HG03457 (cell line): ENCODE measurements around the gene DISC1.

Source experiments
- ATAC-seq: cut with Tn5 transposase; IDR thresholded peaks from one replicate; pipeline ENCODE4 v1.9.1; 2021; ENCODE audit warnings: moderate number of reproducible peaks; ENCODE audit not compliant: unreplicated experiment

The DISC1 gene

DNA sequence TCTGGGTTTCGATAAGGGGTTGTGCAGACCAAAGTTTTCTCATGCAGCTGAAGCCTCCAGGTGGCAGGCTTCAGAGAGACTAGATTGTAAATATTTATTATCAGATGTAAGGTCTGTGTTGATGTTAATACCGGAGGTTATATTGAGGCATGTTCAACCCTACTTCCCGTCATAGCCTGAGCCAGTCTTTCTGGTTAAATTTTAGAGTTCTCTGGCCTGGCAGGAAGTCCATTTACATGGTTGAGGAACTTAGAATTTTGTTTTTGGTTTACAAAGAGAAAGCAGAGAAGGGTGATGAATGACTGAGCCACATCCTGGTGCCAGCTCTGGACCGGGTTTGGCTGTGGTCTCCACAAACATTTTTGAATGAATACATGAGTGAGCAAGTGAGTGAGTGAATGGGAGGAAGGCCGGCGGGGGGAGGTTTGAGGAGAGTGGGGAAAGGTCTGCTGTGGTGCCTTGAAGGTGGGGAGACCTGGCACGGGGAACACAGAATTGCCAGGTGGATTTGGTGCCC lies 218.5 kb downstream of the DISC1 start:
- ATAC-seq: peak; percentile 50

GRCh38 chr1:231847612-231848397 lies 221.2 kb downstream of the DISC1 start:
- no peak for ATAC-seq

- no peak for ATAC-seq
These were observed 223.4 kb downstream of the DISC1 start for GRCh38 chr1:231849981-231850380.

DNA sequence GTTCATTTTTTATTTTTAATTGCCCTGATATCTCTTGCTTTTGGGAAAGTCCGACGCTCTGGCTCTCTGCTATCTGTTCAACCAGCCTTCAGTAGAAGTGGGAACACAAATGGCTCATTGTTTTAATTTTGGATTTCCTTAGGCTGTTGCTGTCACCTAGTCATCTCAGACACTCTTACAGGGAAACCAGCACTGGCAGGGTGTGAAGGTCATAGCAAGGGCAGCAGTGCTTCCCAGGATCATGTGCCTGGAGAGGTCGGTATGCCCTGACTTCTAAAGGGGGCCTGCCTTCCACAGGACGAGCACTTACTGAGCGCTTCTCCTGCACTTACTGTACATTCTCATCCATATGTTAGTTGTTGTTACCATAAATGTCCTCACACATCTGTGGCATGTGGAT lies 224.2 kb downstream of the DISC1 start:
- no peak for ATAC-seq

- no peak for ATAC-seq
These were observed 227.1 kb downstream of the DISC1 start for GRCh38 chr1:231853588-231854207.

- ATAC-seq: no peak
These were observed 228.8 kb downstream of the DISC1 start for GRCh38 chr1:231855361-231855760.

GRCh38 chr1:231855926-231856325 lies 229.3 kb downstream of the DISC1 start:
- no peak for ATAC-seq

- no peak for ATAC-seq
These were observed 229.8 kb downstream of the DISC1 start for GRCh38 chr1:231856426-231856825.

GRCh38 chr1:231856894-231857293 lies 230.3 kb downstream of the DISC1 start:
- ATAC-seq: no peak

GRCh38 chr1:231857609-231858135 lies 231.1 kb downstream of the DISC1 start:
- ATAC-seq: no peak

DNA sequence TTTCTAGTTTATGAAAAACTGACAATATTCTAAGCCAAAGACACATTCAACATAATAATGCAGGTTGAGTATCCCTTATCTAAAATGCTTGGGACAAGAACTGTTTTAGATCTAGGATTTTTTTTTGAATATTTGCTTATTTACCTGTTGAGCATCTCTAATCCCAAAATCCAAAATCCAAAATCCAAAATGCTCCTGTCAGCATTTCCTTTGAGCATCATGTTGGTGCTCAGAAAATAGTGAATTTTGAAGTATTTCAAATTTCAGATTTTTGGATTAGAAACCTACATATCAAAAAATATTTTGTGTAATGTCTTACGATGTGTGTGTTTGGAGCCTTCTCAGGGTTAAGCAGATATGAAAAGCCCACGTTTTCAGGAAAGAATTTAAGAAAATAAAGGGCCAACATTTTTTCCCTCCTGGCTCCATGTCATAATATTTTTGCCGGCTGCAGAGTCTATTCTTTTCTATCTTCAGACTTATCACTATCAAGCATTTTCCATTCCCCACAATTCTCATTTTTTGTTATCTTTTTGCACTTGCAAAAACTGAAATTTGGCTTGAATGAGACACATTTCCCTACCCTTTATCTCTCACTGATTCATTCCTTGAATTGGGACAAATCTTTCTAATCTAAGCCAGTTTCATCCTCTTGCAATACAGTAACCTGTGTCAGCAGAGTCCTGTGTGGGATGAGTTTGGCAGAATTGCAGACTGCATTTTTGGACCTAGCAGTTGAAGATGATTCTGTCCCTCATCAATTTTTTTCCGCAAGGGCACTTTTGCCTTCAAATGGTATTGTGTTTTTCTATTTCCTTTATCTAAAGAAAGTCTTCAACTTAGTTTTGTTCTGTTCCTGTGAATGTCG lies 233.9 kb downstream of the DISC1 start:
- ATAC-seq: no peak

- ATAC-seq: no peak
These were observed 235.2 kb downstream of the DISC1 start for GRCh38 chr1:231861541-231862481.

- ATAC-seq: no peak
These were observed 236.0 kb downstream of the DISC1 start for GRCh38 chr1:231862611-231863010.

DNA sequence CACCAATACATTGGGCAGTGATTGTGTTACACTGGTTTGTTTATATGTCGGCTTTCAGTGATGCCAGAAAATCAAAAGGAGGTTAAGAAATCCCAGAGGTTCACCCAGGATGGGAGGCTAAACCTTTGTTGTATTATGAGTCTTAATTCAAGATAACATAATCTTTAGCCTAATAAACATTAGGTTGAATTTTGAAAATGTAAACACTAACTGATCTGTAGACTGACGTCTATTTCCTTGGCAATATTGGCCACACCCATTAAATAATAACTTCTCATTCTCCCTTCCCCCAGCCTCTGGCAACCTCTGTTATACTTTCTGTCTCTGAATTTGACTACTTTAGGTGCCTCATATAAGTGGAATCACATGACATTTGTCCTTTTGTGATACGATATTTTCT lies 238.7 kb downstream of the DISC1 start:
- ATAC-seq: no peak

DNA sequence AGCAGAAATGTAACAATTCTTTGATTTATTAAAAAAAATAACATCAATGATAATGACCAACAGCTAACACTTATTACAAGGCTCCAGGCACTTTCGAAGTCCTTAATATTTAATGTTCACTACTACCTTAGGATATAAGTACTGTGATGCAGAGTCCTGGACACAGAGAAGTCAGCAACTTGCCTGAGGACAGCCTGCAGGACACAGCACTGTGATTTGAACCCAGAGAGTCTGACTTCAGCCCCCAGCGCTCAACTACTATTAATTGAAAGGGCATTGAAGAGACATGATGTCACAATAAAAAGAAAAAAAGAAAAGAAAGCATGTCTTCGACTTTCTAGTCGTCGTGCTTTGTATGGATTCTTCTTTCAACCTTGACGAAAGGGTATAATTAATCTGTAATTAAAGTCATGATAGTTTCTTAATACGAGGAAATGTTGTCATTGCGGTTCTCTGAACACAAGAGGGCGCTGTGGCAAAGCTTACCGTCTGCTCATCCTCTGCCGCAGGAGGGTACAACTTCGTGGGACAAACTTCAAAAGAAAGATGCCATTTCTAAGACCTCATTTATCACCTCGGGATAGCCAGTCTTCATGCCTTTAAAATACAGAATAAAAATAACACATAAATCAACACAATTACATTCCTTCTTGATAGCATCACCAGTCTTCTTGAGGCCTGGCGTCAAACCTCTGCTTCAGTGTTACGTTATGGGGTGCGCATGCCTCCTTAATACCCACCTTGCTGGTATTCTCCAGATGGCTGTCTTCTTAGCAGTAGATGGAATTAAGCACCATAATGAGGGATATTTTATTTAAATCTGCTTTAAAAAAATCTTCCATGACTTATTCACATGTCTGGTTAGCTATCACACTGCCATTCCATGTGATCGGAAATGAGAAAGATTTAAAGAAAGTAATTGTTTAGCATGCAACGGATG lies 240.1 kb downstream of the DISC1 start:
- no peak for ATAC-seq

DNA sequence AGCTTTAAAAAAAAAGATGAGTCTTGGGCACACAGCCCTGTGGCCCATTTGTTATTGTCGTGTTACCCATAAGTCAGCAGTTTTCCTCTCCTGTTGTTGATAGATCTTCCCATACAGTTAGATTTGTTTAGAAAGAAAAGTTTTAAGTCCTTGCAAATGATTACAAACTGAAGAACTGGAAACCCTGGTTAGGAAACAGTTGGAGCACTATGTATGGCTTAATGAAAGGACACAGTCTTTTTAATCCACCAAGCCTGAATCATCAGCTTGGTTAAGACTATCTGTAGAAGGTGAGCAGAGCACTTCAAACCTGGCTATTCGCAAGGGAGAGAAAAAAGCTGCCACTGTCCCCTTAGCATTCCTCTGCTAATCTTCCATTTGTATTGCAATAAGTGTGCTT lies 241.0 kb downstream of the DISC1 start:
- no peak for ATAC-seq

DNA sequence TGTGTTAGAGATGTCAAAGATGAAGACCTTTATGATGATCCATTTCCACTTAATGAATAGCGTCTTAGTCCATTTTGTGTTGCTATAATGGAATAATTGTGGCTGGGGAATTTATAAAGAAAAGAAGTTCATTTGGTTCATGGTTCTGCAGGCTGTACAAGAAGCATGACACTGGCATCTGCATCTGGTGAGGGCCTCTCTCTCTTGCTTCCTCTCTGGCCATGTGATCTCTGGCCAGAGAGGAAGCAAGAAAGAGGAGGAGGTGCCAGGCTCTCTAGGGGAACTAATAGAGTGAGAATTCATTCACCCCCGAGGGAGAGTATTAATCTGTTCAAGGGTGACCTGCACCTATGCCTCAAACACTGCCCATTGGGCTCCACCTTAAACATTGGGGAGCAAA lies 242.8 kb downstream of the DISC1 start:
- ATAC-seq: no peak

GRCh38 chr1:231871471-231871870 lies 244.9 kb downstream of the DISC1 start:
- no peak for ATAC-seq

DNA sequence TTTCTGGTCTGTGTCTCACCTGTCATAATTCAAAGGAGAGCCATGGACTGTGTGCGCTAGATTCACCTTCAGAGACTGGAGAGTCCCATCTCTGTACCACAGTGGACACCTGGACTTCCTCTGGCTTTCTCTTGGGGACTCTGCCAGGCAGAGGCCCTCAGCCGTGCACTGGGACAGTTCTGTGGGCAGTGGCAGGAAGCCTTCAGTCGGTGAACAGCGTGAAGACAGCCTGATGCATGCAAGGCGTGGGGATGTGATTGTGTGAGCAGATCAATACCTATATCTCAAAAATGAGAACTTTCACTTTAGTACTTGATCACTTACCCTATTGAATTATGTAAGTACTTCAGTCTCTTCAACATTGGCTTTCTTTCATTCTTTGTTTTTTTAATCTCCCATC lies 245.3 kb downstream of the DISC1 start:
- ATAC-seq: no peak
